Activated T-helper 1 cell treated with Interleukin-2 at 50 U/mL for 16 hours (primary cell): ENCODE data around the gene CLN6.
"Not testable (repeated sequence)": the region's sequence is repeated elsewhere in the genome, so short reads cannot be mapped to it uniquely, and the experiment has no call there.

Source experiments
- DNase-seq: peaks from one replicate; pipeline ENCODE4 v3.0.0-alpha.2; 2020; ENCODE audit warnings: low read depth

CLN6 gene

DNA sequence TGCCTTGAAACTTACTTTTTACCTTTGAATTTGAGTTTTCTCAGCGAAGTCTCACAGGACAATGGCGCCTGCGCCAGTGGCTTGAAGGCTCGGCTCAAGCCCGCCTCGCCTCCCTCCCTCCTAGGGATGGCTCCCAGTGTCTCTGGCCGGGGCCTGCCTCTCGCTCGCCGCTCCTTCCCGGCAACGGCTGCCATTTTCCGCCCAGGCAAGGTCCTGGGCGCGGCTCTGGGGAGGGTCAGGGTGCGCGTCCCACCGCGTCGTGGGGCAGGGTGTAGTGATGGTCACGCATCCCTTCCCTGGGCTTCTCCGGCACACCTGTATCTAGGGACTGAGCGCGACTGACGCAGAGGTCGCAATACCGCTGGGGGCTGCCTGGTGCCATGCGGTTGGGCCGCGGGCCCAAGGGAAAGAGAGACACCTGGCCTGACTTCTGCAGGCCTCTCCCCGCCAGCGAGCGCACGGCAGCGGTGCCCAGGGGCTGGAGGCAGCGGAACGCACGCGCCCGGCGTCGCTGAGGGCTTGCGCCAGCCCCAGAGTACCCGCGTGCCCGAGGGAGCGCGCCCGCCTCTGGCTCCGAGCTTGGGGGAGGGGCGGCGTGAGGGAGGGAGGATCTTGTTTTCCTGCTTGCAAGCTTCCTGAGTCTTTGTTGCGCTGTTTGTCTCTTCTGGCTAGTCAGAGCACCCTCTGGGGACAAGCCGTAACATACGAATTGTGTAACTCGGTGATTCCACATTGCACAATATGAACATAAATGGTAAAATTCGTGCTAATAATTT is 27.3 kb upstream of the CLN6 start:
- peak; percentile 64 for DNase-seq

DNA sequence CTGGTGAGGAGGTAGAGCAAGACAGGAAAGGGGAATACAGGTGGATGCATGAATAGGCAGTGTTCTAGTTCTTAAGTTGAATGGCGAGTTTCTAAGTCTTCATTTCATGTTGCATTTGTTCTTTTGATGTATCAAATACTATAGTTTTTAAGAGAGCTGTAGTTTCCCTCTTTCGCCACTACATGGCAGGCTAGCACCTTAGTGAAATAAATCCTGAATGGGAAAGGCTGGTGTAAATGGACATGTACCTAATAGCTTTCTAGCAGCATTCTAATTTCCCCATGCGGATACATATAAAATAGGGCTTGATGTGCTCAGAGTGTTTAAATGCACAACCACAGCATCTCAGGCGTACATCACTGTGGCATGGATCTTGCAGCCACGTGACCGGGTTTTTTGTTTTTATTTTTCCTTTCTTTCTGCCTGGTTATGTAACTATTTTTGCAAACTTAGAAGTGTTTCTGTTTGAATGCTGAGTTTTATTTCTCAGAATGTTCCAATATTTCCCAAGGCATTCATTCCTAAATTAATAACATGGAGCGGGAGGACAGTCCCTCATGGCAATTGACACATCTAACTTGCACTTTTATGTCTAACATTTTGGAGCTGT is 23.5 kb upstream of the CLN6 start:
- no peak for DNase-seq

DNA sequence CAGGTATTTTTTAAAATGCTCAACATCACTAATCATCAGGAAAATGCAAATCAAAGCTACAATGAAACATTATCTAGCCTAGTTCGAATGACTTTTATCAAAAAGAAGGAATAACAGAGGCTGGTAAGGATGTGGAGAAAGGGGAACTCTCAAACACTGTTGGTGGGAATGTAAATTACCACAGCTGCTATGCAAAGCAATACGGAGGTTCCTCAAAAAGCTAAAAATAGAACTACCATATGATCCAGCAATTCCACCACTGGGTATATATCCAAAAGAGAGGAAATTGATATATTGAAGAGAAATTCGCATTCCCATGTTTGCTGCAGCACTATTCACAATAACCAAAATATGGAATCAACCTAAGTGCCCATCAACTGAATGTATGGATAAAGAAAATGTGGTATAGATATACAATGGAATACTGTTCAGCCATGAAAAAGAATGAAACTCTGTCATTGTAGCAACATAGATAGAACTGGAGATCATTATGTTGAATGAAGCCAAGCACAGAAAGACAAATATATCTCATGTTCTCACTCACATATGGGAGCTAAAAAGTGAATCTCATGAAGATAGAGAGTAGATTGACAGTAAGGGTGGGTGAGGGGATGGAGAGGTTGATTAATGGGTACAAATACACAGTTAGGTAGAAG is 19.7 kb upstream of the CLN6 start:
- no peak for DNase-seq

DNA sequence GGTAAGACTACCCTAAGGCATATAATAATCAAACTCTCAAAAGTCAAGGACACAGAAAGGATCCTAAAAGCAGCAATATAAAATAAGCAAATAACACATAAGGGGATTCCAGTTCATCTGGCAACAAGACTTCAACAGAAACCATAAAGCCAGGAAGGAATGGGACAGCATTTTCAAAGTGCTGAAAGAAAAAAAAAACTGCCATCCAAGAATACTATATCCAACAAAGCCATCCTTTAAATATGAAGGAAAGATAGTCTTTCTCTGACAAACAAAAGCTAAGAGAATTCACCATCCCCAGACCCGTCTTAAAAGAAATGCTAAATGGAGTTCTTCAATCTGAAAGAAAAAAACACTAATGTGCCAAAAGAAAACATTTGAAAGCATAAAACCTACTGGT is 14.7 kb upstream of the CLN6 start:
- DNase-seq: no peak

DNA sequence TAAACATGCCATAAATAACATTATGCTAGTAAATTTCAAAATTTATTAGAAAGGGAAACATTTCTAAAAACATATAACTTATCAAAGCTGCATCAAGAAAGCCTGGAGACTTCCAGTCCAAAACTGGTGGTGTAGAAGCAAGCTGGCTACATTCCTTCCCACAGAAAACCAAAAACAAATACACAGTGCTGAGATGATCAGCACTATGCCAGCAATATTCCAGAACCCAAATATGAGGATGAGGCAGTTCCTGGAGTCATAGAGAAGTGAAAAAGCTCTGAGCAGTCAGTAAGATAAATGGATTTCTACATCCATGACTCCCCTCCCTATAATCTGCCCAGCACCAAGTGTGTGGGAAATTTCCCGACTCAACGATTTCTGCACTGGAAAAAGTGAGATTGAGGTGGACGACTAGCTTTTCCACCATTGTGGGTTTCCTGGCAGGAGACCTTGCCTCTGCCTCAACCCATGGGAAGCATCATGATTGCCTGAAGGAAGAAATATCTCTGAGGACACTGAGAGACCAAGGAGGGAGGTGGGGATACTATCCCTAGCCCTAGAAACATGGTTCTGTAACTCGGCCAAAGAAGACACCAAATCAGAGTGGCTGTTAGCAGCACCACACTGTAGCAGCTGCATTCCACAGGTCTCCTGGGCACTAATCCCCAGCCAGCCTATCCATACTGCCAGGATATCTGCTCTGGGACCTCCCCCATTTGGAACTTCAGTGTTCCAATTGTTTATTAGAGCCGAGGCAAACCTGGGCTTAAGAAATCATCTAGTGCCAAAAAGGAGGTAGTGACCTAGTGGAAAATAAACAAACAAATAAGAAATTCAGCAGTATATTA is 11.8 kb upstream of the CLN6 start:
- DNase-seq: no peak

DNA sequence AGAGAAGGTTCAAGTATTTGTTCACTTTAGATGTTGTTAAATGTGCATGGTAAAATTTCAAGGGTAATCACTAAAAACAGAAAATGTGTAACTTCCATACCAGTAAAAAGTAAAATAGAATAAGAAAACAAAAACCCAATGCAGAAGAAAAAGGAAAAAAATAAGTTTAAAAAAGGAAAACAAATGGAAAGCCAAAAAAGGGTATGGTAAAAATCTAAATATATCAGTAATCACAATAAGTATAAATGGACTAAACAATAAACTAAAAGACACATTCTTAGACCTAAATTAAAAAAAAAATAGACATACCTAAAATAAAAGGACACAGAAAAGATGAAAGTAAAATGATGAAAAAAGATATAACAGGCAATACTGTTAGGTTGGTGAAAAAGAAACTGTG is 9.5 kb upstream of the CLN6 start:
- no peak for DNase-seq

DNA sequence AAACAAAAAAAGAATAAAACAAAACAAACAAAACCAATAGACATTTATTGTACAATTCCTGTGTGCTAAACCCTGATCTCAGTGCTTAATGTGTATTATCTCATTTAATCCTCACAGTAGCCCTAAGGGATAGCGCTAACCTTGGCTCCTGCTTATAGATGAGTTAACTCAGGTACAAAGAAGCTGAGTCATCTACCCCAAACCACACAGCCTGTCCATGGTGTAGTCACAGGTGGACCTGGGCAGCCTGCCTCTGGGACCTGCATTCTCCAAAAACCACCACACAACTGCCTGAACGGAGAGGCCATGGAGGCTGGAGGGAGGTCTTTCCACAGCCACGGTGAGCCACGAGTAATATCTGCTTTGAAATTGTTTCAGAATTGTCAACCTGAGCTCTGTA is 5.5 kb upstream of the CLN6 start:
- DNase-seq: no peak

DNA sequence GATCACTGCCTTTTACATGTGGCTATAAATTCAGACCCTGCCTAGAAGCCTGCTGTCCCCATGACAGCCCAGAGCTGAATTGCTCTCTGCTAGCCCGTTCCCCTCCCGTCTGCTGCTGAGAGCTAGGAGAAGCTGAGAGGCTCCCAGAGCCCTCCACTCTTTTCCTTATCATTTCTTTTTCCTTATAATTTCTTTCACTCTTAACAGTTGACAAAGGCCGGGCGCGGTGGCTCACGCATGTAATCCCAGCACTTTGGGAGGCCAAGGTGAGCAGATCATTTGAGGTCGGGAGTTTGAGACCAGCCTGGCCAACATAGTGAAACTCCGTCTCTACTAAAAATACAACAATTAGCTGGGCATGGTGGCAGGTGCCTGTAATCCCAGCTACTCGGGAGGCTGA is 5.0 kb upstream of the CLN6 start:
- not testable (repeated sequence) for DNase-seq

DNA sequence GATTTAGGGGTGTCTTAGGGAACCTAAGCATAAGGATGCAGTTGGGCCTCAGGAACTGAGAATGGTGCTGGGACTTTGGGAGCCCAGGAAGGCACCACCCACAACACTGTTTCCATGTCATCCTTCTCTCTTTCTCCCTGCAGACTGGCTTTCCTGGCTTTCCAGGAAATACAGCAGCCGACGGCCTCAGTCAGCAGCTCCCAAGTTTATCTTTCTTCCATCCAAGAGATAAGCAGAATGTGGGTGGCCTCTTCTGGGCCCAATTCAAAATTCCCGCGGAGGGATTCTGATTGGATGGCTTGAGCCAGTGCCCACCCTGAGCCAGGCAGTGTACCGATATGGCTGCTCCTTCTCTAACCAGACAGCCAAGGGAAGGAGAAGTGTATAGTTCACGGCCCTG is 4.5 kb upstream of the CLN6 start:
- DNase-seq: no peak

DNA sequence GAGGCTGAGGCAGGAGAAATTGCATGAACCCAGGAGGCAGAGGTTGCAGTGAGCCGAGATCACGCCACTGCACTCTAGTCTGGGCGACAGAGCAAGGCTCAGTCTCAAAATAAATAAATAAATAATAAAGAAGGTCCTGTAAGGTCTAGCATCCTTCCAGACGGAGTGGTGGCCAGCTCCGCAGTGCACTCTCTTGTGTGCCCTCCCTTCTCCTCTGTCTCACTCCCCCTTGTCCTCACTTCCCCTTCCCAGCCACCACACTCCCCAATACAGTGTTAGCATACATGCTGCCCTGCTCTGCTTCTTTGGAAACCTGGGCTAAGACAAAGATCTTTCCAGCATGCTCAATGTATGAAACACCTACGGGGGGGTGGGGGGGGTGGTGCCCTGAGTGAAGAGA is 3.4 kb upstream of the CLN6 start:
- DNase-seq: no peak

DNA sequence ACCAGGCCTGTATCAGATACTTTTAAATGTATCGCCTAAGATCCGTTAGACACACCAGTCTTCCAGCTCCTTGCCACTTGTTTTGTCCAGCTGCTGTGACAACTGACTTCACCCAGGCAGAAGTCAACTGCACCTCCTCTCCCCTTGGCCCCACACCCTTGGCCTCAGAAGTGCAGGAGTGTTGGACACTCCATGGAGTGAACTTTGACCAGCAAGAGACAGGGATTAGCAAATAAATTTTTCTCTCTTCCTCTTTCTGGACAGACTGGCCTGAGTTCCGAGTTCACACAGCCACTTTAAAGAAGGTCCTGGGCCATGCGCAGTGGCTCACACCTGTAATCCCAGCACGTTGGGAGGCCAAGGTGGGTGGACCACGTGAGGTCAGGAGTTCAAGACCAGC is 2.9 kb upstream of the CLN6 start:
- no peak for DNase-seq

DNA sequence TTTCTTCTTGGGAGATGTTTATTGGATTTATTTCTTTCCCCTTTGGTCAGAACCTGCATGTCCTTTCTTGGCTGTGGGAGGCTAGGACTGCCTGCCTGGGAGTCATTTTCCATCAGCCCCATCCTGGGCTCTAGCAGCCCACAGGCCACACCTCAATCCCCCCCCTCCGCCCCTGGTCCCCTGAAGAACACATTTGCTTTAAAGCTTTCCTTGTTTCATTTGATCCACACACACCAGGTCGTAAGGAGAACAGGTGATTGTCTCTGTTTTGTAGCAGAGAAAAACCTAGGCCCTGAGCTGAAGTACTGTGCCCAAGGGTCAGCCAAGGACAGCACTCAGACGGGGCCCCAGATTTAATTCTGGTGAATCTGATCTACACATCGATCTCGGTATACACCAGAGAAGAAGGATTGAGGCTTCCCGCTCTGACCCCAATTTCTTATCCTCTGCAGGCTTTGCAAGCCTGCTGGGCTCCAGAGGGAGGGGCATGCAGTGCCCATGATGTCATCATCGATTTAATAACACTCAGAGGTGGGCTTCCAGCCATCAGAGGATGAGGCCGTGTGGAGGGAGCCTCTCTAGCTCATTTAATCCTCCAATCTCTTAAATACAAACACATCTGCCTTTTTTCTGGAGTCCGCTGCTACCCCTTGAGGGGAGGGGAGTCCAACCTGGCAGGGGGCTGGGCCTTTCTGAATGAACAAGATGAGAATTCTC is 1.7 kb upstream of the CLN6 start:
- no peak for DNase-seq

DNA sequence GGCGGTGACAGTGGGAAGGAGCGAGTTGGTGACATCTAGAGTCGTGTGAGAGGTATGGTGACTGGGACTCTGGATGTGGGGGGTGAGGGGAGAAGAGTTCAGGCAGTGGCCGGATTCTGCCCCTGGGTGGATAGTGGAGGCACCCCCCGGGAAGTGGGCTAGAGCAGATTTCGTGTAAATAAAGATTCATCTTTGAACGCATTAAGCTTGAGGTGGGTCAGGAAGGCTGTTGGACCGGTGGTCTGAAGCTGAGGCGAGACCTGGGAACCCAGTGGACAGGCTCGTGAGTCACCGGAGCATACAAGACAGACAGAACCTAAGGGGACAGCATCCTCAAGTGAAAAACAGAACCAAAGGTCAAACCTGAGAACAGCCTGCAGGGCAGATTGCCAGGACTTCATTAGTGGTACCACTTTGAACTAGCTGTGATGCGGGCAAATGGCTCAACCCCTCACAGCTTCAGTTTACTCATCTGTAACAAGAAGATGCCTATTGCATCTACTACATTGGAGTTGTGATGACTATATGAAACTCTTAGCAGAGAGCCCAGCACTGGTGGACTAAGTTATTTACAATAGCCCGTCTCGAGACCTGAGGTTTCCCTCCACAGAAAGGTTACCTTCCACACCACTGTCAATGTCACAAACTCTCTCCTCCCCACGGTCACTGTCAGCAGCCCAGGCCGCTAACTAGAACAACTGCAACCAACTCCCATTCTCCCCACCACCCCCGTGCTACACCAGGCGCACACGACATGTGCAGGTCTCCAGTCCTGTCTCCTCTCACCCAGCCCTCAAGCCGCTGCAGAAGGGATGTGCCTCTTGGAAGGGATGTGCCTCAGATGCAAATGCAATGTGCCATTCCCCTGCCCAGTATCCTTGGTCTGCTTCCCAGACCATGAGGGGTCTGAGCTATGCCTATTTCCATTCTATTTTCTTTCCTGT is 901 bp upstream of the CLN6 start:
- DNase-seq: no peak

DNA sequence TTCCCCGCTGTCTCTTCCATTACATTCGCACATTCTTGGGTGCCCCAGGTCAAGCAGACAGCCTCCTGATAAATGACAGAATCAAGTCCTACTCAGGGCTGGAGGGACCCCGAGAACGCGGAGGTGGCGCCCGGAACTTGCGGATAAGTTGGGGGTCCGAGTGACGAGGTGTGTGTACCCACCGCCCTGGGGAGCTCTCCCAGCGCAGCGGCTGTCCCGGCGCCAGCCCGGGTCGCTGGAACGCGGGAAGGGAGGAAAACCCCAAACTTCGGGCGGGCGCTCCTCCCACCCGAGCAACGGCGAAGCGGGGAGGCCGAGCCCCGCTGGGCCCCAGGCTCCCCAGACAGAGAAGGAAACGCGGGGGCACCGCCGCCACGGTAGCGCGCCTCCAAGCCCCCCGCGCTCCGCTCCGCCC is 550 bp downstream of the CLN6 start:
- no peak for DNase-seq

DNA sequence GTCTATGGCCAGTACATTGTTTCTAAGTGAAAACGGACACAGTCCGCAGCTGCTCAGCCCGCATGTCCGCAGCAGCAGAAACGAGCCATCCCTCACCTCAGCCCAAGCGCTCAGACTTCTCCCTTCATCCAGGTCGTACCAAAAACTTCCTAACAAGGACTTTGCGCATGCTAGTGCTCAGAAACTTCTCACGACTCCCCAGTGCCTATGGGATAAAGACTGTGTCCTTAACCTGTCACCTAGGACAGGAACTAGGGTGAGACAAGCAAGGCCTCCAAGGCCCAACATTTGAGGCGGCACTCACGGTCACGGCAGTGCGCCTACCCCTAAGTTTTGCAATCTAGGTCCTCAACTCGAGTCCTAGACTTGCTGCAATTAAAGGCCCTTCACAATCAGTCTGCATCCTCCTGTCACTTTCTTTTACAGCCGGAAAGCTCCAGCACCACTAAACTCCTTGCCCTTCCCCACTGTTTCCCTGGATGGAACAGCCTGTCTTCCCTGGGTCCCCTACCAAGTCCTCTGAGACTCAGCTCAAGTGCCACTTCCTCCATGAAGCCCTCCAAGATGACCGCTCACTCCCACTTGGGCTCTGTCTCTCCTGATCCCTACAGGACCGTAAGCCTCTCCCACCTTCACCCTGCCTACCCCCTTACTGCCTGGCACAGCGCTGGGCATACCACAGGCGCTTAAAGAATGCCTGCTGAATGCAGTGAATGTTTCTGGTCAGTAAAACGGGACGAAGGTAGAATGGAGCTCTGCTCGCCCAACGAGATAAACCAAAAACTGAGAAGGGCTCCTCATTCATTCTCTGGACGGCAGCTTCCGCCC is 1.2 kb downstream of the CLN6 start:
- no peak for DNase-seq

DNA sequence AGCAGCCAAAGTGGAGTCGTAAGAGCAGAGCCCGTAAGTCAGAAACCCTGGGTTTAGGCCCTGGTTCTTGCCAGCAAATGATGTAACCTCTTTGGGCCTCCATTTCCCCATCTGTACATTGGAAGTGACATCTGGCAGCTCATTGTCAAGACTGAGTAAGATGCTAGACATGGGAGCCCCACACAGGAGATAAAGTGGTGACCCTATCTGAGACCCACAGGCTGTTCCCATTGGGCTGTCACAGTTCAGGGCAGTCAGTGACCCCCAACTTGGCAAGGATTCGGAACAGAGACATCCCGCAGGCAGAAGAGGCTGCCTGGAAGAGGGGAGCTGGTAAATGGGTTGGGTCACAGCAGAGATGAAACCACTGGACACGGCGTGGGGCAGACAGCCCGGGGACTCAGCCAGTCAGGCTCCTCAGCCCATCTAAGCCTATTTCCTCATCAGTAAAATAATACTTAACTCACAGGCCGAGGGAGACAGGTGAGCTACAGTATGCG is 1.8 kb downstream of the CLN6 start:
- no peak for DNase-seq

DNA sequence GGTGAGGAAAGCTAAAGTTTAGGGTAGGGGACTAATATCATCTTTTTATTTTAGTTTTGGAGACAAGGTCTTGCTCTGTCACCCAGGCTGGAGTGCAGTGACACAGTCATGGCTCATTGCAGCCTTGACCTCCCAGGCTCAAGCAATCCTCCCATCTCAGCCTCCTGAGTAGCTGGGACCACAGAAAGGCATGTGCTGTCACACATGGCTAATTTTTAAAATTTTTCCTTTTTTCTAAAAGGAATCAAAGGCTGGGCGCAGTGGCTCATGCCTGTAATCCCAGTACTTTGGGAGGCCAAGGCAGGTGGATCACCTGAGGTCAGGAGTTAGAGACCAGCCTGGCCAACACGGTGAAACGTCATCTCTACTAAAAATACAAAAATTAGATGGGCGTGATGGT is 4.1 kb downstream of the CLN6 start:
- DNase-seq: not testable (repeated sequence)

DNA sequence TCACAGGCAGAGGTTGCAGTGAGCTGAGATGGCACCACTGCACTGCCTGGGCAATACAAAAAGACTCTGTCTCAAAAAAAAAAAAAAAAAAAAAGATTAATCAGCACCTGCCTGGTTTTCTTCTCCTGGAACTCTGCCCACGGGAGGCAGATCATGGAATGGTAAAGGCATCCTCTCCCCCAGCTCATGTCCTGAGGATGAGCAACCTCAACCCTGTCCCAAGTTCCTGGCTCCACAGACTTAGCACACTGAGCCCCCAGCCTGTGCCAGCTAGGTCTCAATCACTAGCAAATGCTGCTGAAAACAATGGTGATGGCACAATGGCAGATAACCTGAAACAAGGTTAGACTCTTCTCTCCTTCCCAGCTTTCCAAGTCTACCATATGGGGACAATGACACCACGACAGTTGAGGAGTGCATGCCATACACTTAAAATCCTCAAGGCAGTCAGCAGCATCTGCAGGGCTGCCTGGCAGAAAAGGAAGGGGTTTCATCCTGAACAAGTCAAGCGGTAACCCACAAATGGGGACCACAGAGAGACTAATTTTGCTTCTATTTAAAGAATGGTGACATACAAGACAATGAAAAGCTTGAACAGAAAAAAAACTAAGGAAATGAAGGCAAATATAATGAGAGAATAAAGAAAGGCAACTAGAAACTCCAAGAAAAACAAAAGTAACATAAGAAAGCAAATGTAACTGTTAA is 4.8 kb downstream of the CLN6 start:
- DNase-seq: no peak

DNA sequence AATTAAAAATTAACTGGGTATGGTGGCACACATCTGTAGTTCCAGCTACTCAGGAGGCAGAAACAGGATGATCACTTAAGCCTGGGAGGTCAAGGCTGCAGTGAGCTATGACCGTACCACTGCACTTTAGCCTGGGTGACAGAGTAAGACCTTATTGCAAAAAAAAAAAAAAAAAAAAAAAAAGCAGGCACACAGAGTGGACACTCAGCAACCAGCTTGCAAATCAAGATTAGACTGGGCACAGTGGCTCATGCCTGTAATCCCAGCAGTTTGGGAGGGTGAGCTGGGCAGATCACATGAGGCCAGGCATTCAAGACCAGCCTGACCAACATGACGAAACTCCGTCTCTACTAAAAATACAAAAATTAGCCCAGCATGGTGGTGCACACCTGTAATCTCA is 5.4 kb downstream of the CLN6 start:
- no peak for DNase-seq
